Neuronal stem cell (in vitro differentiated cells): ENCODE results near the gene POLD1.

Experiments
- DNase-seq: peaks from one replicate; pipeline ENCODE4 v3.0.0-alpha.2; 2013; ENCODE audit warnings: low spot score
- H2AFZ ChIP-seq: one replicate; pipeline ENCODE4 v1.6.1; 2013; ENCODE audit warnings: mild to moderate bottlenecking, low read length, inconsistent platforms
- H2AK5ac ChIP-seq: 2 replicates; pipeline ENCODE4 v1.6.1; 2013; ENCODE audit warnings: low read depth, mild to moderate bottlenecking, inconsistent platforms, low read length, moderate library complexity, mixed read lengths
- H2BK120ac ChIP-seq: 2 replicates; pipeline ENCODE4 v1.6.1; 2013; ENCODE audit warnings: low read depth, mild to moderate bottlenecking, inconsistent platforms, low read length, moderate library complexity, mixed read lengths
- H2BK12ac ChIP-seq: one replicate; pipeline ENCODE4 v1.6.1; 2013; ENCODE audit warnings: low read length, inconsistent platforms
- H2BK15ac ChIP-seq: 2 replicates; pipeline ENCODE4 v1.6.1; 2013; ENCODE audit warnings: mild to moderate bottlenecking, low read length, inconsistent platforms, mixed read lengths
- H2BK5ac ChIP-seq: one replicate; pipeline ENCODE4 v1.6.1; 2013; ENCODE audit warnings: inconsistent platforms, mild to moderate bottlenecking, low read length, moderate library complexity
- H3K14ac ChIP-seq: one replicate; pipeline ENCODE4 v1.6.1; 2013; ENCODE audit warnings: low read length, inconsistent platforms
- H3K18ac ChIP-seq: 2 replicates; pipeline ENCODE4 v1.6.1; 2013; ENCODE audit warnings: low read length, inconsistent platforms
- H3K23ac ChIP-seq: 2 replicates; pipeline ENCODE4 v1.6.1; 2013; ENCODE audit warnings: low read depth, mild to moderate bottlenecking, mixed read lengths, low read length, inconsistent platforms; ENCODE audit not compliant: poor library complexity
- H3K27ac ChIP-seq: replicated peaks from 3 replicates; pipeline ENCODE4 v1.5.1; 2013; ENCODE audit warnings: low read length, inconsistent platforms
- H3K27me3 ChIP-seq, 3 experiments: 2 replicates each; pipeline ENCODE4 v1.6.1; 2013; ENCODE audit warnings: low read length in 3 of 3, mild to moderate bottlenecking in 2 of 3, inconsistent platforms in 1 of 3, low read depth in 1 of 3, mixed read lengths in 1 of 3, moderate library complexity in 1 of 3; ENCODE audit not compliant: control insufficient read depth in 3 of 3, insufficient read depth in 3 of 3
- H3K36me3 ChIP-seq, 2 donors: replicated peaks in 1 of 2; 2 replicates each; pipeline ENCODE4 v1.6.1; 2013; ENCODE audit warnings: low read length in 2 of 2; ENCODE audit not compliant: control insufficient read depth in 2 of 2, insufficient read depth in 2 of 2
- H3K4ac ChIP-seq: 2 replicates; pipeline ENCODE4 v1.6.1; 2013; ENCODE audit warnings: inconsistent platforms, mild to moderate bottlenecking, low read length, moderate library complexity
- H3K4me1 ChIP-seq, 2 donors: 1 replicate in 1 of 2; 2 replicates in 1 of 2; pipeline ENCODE4 v1.6.1; 2013; ENCODE audit warnings: low read length in 2 of 2, low read depth in 1 of 2; ENCODE audit not compliant: control insufficient read depth in 2 of 2, insufficient read depth in 1 of 2
- H3K4me2 ChIP-seq: one replicate; pipeline ENCODE4 v1.6.1; 2013; ENCODE audit warnings: mild to moderate bottlenecking, low read length, inconsistent platforms; ENCODE audit not compliant: insufficient read depth, poor library complexity, severe bottlenecking
- H3K4me3 ChIP-seq, 2 donors: 2 replicates each; pipeline ENCODE4 v1.5.1; 2013; ENCODE audit warnings: low read length in 2 of 2, mild to moderate bottlenecking in 2 of 2, inconsistent platforms in 1 of 2, moderate library complexity in 1 of 2
- H3K79me1 ChIP-seq: one replicate; pipeline ENCODE4 v1.6.1; 2013; ENCODE audit warnings: low read depth, mild to moderate bottlenecking, inconsistent platforms, low read length, moderate library complexity
- H3K9ac ChIP-seq: one replicate; pipeline ENCODE4 v1.6.1; 2013; ENCODE audit warnings: mild to moderate bottlenecking, low read depth, low read length, inconsistent platforms; ENCODE audit not compliant: poor library complexity
- H3K9me3 ChIP-seq, 2 donors: replicated peaks in 1 of 2; 2 replicates each; pipeline versions ENCODE3 to v1.6.1; 2013; ENCODE audit warnings: low read length in 2 of 2, mild to moderate bottlenecking in 2 of 2, inconsistent platforms in 1 of 2, low read depth in 1 of 2, mixed read lengths in 1 of 2, moderate library complexity in 1 of 2; ENCODE audit not compliant: control insufficient read depth in 2 of 2, insufficient read depth in 1 of 2
- H4K8ac ChIP-seq: one replicate; pipeline ENCODE4 v1.6.1; 2013; ENCODE audit warnings: low read depth, mild to moderate bottlenecking, inconsistent platforms, low read length, moderate library complexity
- H4K91ac ChIP-seq: one replicate; pipeline ENCODE4 v1.6.1; 2013; ENCODE audit warnings: low read length, low read depth, mild to moderate bottlenecking, inconsistent platforms; ENCODE audit not compliant: poor library complexity
- WGBS, 2 donors: extraction: QIAGEN DNeasy Blood & Tissue Kit; methylation state at CpG; one replicate each; pipeline ENCODE4 v1.1.7; 2013; ENCODE audit warnings: missing lambda C conversion rate in 2 of 2, mixed read lengths in 1 of 2; ENCODE audit not compliant: insufficient read length in 2 of 2, insufficient replicate concordance in 1 of 2; ENCODE audit errors: extremely low coverage in 2 of 2; 5-methylcytosine and 5-hydroxymethylcytosine counted together

Gene POLD1

GRCh38 chr19:50398675-50399367 is 14.7 kb downstream of the POLD1 start:
- H3K4me3 ChIP-seq = peak overlapping the region in 1 of 2 donors; percentile 53
- no peak overlapping the region for H2BK15ac ChIP-seq
- peaks cover 5 to 6% of the 10 kb centered on the region in 2 donors for H3K9me3 ChIP-seq
- DNase-seq = no peak
- H2AFZ ChIP-seq = no peak overlapping the region
- H4K91ac ChIP-seq = no peak overlapping the region
- H3K4me1 ChIP-seq = peaks cover 0 to 2% of the 10 kb centered on the region in 2 donors
- H3K27ac ChIP-seq = no peak overlapping the region
- no peaks in the 10 kb centered on the region for H3K27me3 ChIP-seq
- peak overlapping the region; percentile 86 for H4K8ac ChIP-seq
- H3K4ac ChIP-seq = no peak overlapping the region
- H2AK5ac ChIP-seq = no peak overlapping the region
- H3K4me2 ChIP-seq = no peak overlapping the region
- H3K14ac ChIP-seq = no peak overlapping the region
- no peak overlapping the region for H2BK12ac ChIP-seq
- H3K79me1 ChIP-seq = peaks cover 26% of the 10 kb centered on the region
- no peak overlapping the region for H2BK5ac ChIP-seq
- no peak overlapping the region for H3K23ac ChIP-seq
- peaks cover 36 to 49% of the 10 kb centered on the region in 2 donors for H3K36me3 ChIP-seq
- no peak overlapping the region for H3K18ac ChIP-seq
- no CpG with 5 or more reads among the region's 13 CpGs for WGBS, 2 donors
- no peak overlapping the region for H2BK120ac ChIP-seq
- peak overlapping the region; percentile 21 for H3K9ac ChIP-seq

DNA sequence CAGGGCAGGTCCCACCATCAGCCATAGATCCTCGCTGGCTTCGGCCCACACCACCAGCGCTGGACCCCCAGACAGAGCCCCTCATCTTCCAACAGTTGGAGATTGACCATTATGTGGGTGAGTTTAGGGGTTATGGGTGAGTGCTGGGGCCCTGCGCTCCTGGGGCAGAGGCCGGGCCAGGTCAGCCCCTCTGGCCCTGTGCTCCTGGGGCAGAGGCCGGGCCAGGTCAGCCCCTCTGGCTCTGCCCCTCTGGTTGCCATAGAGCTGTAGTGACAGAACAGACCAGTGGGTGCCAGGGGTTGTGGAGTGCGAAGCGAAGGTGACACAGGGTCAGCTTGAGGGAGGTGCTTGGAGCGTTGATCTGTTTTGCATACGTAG is 15.2 kb downstream of the POLD1 start:
- peaks cover 3% of the 10 kb centered on the region in 2 donors for H3K9me3 ChIP-seq
- H3K4me3 ChIP-seq = peak overlapping the region in 1 of 2 donors; percentile 53
- H3K27ac ChIP-seq = no peak overlapping the region
- H3K4me1 ChIP-seq = peaks cover 0 to 2% of the 10 kb centered on the region in 2 donors
- H3K4me2 ChIP-seq = no peak overlapping the region
- peaks cover 23% of the 10 kb centered on the region for H3K79me1 ChIP-seq
- no peak overlapping the region for H2BK5ac ChIP-seq
- H4K91ac ChIP-seq = no peak overlapping the region
- H4K8ac ChIP-seq = no peak overlapping the region
- H2AFZ ChIP-seq = no peak overlapping the region
- no CpG with 5 or more reads among the region's 10 CpGs for WGBS, 2 donors
- H3K4ac ChIP-seq = no peak overlapping the region
- no peak overlapping the region for H2BK12ac ChIP-seq
- no peak overlapping the region for H3K14ac ChIP-seq
- peaks cover 35 to 48% of the 10 kb centered on the region in 2 donors for H3K36me3 ChIP-seq
- no peak overlapping the region for H3K18ac ChIP-seq
- H3K9ac ChIP-seq = peak overlapping the region; percentile 21
- no peaks in the 10 kb centered on the region for H3K27me3 ChIP-seq
- no peak overlapping the region for H2BK120ac ChIP-seq
- H2BK15ac ChIP-seq = no peak overlapping the region
- H3K23ac ChIP-seq = no peak overlapping the region
- H2AK5ac ChIP-seq = no peak overlapping the region
- no peak for DNase-seq

DNA sequence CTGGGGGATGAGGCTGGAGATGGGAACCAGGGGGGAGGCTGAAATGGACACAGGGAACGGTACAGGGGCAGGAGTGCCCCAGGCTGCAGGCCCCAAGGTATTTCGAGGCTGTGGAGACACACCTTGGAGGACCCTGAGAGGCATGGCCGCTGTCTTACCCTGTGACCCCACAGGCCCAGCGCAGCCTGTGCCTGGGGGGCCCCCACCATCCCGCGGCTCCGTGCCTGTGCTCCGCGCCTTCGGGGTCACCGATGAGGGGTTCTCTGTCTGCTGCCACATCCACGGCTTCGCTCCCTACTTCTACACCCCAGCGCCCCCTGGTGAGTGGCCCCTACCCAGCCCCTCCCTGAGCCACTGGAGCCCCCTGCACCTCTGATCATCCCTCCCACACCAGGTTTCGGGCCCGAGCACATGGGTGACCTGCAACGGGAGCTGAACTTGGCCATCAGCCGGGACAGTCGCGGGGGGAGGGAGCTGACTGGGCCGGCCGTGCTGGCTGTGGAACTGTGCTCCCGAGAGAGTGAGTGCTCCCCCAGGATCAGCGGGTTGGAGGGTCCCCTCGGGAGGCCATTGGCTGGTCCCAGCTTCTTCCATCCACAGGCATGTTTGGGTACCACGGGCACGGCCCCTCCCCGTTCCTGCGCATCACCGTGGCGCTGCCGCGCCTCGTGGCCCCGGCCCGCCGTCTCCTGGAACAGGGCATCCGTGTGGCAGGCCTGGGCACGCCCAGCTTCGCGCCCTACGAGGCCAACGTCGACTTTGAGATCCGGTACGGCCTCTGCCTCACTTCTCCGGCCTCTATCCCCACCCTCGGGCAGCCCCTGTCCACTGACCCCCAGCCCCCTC is 17.7 kb downstream of the POLD1 start:
- no peak overlapping the region for H2BK12ac ChIP-seq
- H4K8ac ChIP-seq = no peak overlapping the region
- no peak for DNase-seq
- H2BK5ac ChIP-seq = no peak overlapping the region
- no CpG with 5 or more reads among the region's 48 CpGs for WGBS, 2 donors
- no peak overlapping the region for H4K91ac ChIP-seq
- H2BK120ac ChIP-seq = no peak overlapping the region
- H3K4ac ChIP-seq = no peak overlapping the region
- no peak overlapping the region for H3K18ac ChIP-seq
- H3K23ac ChIP-seq = peak overlapping the region; percentile 43
- H3K9ac ChIP-seq = peak overlapping the region; percentile 44
- peaks cover 49 to 63% of the 10 kb centered on the region in 2 donors for H3K36me3 ChIP-seq
- H3K4me2 ChIP-seq = no peak overlapping the region
- H3K4me3 ChIP-seq = no peak overlapping the region
- no peak overlapping the region for H2BK15ac ChIP-seq
- H3K27ac ChIP-seq = no peak overlapping the region
- peaks cover 3 to 5% of the 10 kb centered on the region in 2 donors for H3K9me3 ChIP-seq
- H2AFZ ChIP-seq = no peak overlapping the region
- peaks cover 0 to 2% of the 10 kb centered on the region in 2 donors for H3K4me1 ChIP-seq
- H2AK5ac ChIP-seq = no peak overlapping the region
- peaks cover 24% of the 10 kb centered on the region for H3K79me1 ChIP-seq
- H3K14ac ChIP-seq = no peak overlapping the region
- no peaks in the 10 kb centered on the region for H3K27me3 ChIP-seq
